Right renal pelvis (tissue), 4 donors: ENCODE results near the gene SEMA6D. TPM values are rescaled to one million over a fixed set of nuclear protein-coding genes. Genes with fewer than 3 reads are reported as not detected.

Experiments
- DNase-seq, 4 donors: peaks; one replicate each; pipeline ENCODE4 v3.0.0-alpha.2; 2013; ENCODE audit warnings: low read depth in 4 of 4, low spot score in 3 of 4, missing footprints in 1 of 4
- polyA plus RNA-seq, 4 donors: library from polyadenylated mRNA; unstranded; fragments of 120-200 nt; gene quantifications; one replicate each; pipeline ENCODE4 v1.2.1, GENCODE V29; 2013; ENCODE audit not compliant: insufficient read length in 4 of 4

SEMA6D gene
- polyA plus RNA-seq, 4 donors = 29.9 to 39.6 (median 37.7) TPM

- DNase-seq = no peak
Measured at GRCh38 chr15:47820057-47820746, 102.9 kb downstream of the SEMA6D start.

- no peak for DNase-seq
Measured at GRCh38 chr15:47820747-47821319, 103.5 kb downstream of the SEMA6D start.

DNA sequence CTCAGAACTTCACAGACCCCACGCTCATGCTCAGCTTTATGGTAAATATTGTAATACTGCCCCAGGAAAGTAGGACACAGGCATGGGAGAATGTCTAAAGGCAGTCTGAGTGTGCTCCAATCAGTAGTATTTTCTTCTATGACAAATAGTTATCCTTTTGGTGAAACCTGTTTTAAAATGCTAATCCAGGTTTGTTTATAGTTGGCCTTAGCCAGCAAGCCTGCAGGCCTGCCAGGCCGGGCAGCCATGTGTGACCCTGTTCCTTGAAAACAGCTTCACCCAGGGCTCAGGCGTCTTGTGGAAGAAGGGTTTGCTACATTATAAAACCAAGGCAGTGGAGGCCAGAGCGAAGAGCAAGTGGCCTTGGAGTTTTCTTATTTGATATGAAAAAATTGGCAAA lies 104.7 kb downstream of the SEMA6D start:
- DNase-seq = peak in 2 of 4 donors; percentile 27 to 28
